ENCODE data around the gene CACNA2D3.

The CACNA2D3 gene

GRCh38 chr3:54547051-54547450 lies 424.7 kb downstream of the CACNA2D3 start:
- no peak overlapping the region for H3K4me3 ChIP-seq (ENCODE audit: low read length)
- TF ChIP-seq CTCF (conservative IDR thresholded peaks at IDR 0.05; ENCODE audit: low read length): no peak
- DNase-seq (ENCODE audit: low read depth): no peak

GRCh38 chr3:54547846-54548245 lies 425.5 kb downstream of the CACNA2D3 start:
- DNase-seq (ENCODE audit: low read depth): no peak
- no peak for TF ChIP-seq CTCF (conservative IDR thresholded peaks at IDR 0.05; ENCODE audit: low read length)
- H3K4me3 ChIP-seq (ENCODE audit: low read length): no peak overlapping the region

- TF ChIP-seq CTCF (conservative IDR thresholded peaks at IDR 0.05; ENCODE audit: low read length): no peak
- no peak for DNase-seq (ENCODE audit: low read depth)
- H3K4me3 ChIP-seq (ENCODE audit: low read length): no peak overlapping the region
These were observed 427.4 kb downstream of the CACNA2D3 start for GRCh38 chr3:54549607-54550220.

GRCh38 chr3:54550221-54550977 lies 428.0 kb downstream of the CACNA2D3 start:
- H3K4me3 ChIP-seq (ENCODE audit: low read length): no peak overlapping the region
- TF ChIP-seq CTCF (conservative IDR thresholded peaks at IDR 0.05; ENCODE audit: low read length): no peak
- DNase-seq (ENCODE audit: low read depth): no peak

GRCh38 chr3:54556630-54557029 lies 434.3 kb downstream of the CACNA2D3 start:
- H3K4me3 ChIP-seq (ENCODE audit: low read length): no peak overlapping the region
- no peak for DNase-seq (ENCODE audit: low read depth)
- no peak for TF ChIP-seq CTCF (conservative IDR thresholded peaks at IDR 0.05; ENCODE audit: low read length)

GRCh38 chr3:54557538-54558428 lies 435.4 kb downstream of the CACNA2D3 start:
- TF ChIP-seq CTCF (conservative IDR thresholded peaks at IDR 0.05; ENCODE audit: low read length): no peak
- H3K4me3 ChIP-seq (ENCODE audit: low read length): no peak overlapping the region
- no peak for DNase-seq (ENCODE audit: low read depth)
